K562 (cell line): Measurements from ENCODE around the gene UQCR11. TPM values are rescaled to one million over a fixed set of nuclear protein-coding genes. Genes with fewer than 3 reads are reported as not detected.

Experiments
- CTBP1 ChIP-seq: fragments of 450-650 bp; IDR thresholded peaks from 2 replicates; pipeline ENCODE4 v1.6.1; 2016; ENCODE audit warnings: borderline replicate concordance
- FOS ChIP-seq: IDR thresholded peaks from 3 replicates; pipeline ENCODE4 v1.6.1; 2011; ENCODE audit not compliant: insufficient read length; ENCODE audit errors: extremely low read depth
- HDAC2 ChIP-seq: fragments of 450-650 bp; IDR thresholded peaks from 2 replicates; pipeline ENCODE4 v1.6.1; 2016; ENCODE audit warnings: mild to moderate bottlenecking
- KLF1 ChIP-seq: fragments of 450-650 bp; IDR thresholded peaks from 2 replicates; pipeline ENCODE4 v1.6.1; 2016; ENCODE audit warnings: missing genetic modification characterization, missing compliant biosample characterization
- MBD2 ChIP-seq: sonication (generic); IDR thresholded peaks from 2 replicates; pipeline ENCODE4 v1.6.1; 2016; ENCODE audit warnings: low read depth, borderline replicate concordance
- SIRT6 ChIP-seq: IDR thresholded peaks from one replicate; pipeline ENCODE4 v1.6.1; 2012; ENCODE audit warnings: low read depth, mild to moderate bottlenecking, control low read depth, inconsistent platforms, low read length, moderate library complexity
- TEAD2 ChIP-seq: fragments of 450-650 bp; IDR thresholded peaks from 2 replicates; pipeline ENCODE4 v1.6.1; 2016; ENCODE audit warnings: missing genetic modification characterization, control low read depth, missing compliant biosample characterization
- ZNF146 ChIP-seq: IDR thresholded peaks from one replicate; pipeline ENCODE4 v1.6.1; 2018; ENCODE audit warnings: missing compliant biosample characterization; ENCODE audit not compliant: unreplicated experiment
- ZNF239 ChIP-seq: fragments of 250-450 bp; sonication (Bioruptor Pico); IDR thresholded peaks from 2 replicates; pipeline ENCODE4 v1.4.0; 2020; ENCODE audit warnings: mild to moderate bottlenecking
- ZNF551 ChIP-seq: fragments of 250-450 bp; sonication (Bioruptor Pico); IDR thresholded peaks from 2 replicates; pipeline ENCODE4 v1.5.0; 2021; ENCODE audit warnings: mild to moderate bottlenecking, moderate library complexity
- polyA plus RNA-seq, 8 experiments: library from polyadenylated mRNA; depleted of rRNA in 4 of 8; stranded (reverse) in 5 of 8; unstranded in 3 of 8; fragments of >200 nt; fragmentation: Nextera tagmentation in 2 of 8; fragmentation: Illumina TruSeq in 1 of 8; extraction: Ambion mirVana in 2 of 8; extraction: Trizol in 1 of 8; gene quantifications; 2 replicates each; pipeline versions ENCODE4 v1.2.1 to v1.2.3, GENCODE V29; 2011 to 2014; ENCODE audit warnings: inconsistent platforms in 1 of 8, missing spikeins in 1 of 8
- total RNA-seq, 7 experiments: library from RNA; depleted of rRNA in 6 of 7; stranded (reverse); fragments of >200 nt in 6 of 7; fragmentation: Illumina TruSeq in 2 of 7; extraction: Trizol in 2 of 7; gene quantifications; 2 replicates each; pipeline versions ENCODE4 v1.2.1 to v1.2.3, GENCODE V29; 2011 to 2021; ENCODE audit warnings: low replicate concordance in 1 of 7
- TF ChIP-seq, protein P1 (sequence below), 2 experiments: fragments of 450-650 bp; formaldehyde crosslinking in 1 of 2; IDR thresholded peaks; 2 replicates each; pipeline versions ENCODE4 v1.4.0 to v1.6.1; 2014 to 2020; ENCODE audit warnings: mild to moderate bottlenecking in 2 of 2, borderline replicate concordance in 1 of 2, low read depth in 1 of 2
- TF ChIP-seq, protein P2 (sequence below): sonication (generic); IDR thresholded peaks from 2 replicates; pipeline ENCODE4 v1.6.1; 2016
- TF ChIP-seq, protein P3 (sequence below): fragments of 450-650 bp; formaldehyde crosslinking; IDR thresholded peaks from 2 replicates; pipeline ENCODE4 v1.4.0; 2022; ENCODE audit warnings: mild to moderate bottlenecking, moderate library complexity
- TF ChIP-seq, protein P4 (sequence below): IDR thresholded peaks from 2 replicates; pipeline ENCODE4 v1.6.1; 2011; ENCODE audit not compliant: insufficient read length; ENCODE audit errors: extremely low read depth

Gene UQCR11
- total and polyA plus RNA-seq, 9 of the 15 experiments (the other 6 are each of a cell fraction or from before 2014, with no cell fraction given): 57.6 to 394 (median 259) TPM

DNA sequence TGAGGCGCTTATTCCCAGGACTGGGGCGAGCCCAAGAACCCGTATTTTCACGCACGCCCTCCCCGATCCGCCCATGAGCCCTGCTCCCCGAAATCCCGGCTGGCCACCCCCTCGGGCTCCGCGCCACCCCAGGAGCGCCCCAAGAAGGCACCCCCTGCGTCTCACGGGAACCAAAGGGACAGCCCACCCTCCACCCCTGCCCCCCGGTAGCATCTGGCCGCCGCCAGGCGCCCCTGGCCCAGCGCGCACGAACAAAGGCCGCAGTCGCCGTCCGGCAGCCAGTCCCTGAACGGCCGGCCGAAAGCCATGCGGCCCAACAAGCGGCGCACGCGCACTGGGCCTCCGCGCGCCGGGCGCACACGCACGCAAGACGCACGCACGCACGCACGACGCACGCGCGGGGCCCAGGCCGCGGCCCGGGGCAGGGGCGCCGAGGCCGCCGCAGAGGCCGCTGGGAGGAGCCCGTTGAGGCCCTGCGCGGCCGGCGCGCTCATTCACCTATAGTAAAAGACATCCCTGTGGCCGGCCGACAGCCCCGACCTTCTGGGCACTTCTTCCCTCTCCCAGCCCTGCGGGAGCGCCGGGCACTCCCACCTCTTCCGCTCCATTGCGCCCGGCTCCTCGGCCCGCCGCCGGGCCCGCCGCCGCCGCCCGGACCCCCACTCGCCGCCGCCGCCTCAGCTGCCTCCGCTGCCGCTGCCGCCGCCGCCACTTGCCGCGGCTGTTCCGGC is 13.1 kb downstream of the UQCR11 start (continued):
- TF ChIP-seq, protein P1, sequence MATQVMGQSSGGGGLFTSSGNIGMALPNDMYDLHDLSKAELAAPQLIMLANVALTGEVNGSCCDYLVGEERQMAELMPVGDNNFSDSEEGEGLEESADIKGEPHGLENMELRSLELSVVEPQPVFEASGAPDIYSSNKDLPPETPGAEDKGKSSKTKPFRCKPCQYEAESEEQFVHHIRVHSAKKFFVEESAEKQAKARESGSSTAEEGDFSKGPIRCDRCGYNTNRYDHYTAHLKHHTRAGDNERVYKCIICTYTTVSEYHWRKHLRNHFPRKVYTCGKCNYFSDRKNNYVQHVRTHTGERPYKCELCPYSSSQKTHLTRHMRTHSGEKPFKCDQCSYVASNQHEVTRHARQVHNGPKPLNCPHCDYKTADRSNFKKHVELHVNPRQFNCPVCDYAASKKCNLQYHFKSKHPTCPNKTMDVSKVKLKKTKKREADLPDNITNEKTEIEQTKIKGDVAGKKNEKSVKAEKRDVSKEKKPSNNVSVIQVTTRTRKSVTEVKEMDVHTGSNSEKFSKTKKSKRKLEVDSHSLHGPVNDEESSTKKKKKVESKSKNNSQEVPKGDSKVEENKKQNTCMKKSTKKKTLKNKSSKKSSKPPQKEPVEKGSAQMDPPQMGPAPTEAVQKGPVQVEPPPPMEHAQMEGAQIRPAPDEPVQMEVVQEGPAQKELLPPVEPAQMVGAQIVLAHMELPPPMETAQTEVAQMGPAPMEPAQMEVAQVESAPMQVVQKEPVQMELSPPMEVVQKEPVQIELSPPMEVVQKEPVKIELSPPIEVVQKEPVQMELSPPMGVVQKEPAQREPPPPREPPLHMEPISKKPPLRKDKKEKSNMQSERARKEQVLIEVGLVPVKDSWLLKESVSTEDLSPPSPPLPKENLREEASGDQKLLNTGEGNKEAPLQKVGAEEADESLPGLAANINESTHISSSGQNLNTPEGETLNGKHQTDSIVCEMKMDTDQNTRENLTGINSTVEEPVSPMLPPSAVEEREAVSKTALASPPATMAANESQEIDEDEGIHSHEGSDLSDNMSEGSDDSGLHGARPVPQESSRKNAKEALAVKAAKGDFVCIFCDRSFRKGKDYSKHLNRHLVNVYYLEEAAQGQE (IDR thresholded peaks at IDR 0.05; ENCODE audit: borderline replicate concordance): no peak
- TF ChIP-seq, protein P1 (CRISPR knock-in tag; IDR thresholded peaks at IDR 0.05; ENCODE audit: low read depth): peak; percentile 67; the same call in 1 of the 2 replicates
- TF ChIP-seq MBD2 (peak; percentile 18; the same call in 1 of the 2 replicates), HDAC2 (no peak), SIRT6 (no peak), KLF1 (tag) (no peak), TEAD2 (tag) (no peak), CTBP1 (peak; percentile 95), ZNF239 (CRISPR knock-in tag) (no peak), ZNF146 (CRISPR knock-in tag) (no peak), FOS (no peak), ZNF551 (CRISPR knock-in tag) (no peak)
- TF ChIP-seq, protein P2, sequence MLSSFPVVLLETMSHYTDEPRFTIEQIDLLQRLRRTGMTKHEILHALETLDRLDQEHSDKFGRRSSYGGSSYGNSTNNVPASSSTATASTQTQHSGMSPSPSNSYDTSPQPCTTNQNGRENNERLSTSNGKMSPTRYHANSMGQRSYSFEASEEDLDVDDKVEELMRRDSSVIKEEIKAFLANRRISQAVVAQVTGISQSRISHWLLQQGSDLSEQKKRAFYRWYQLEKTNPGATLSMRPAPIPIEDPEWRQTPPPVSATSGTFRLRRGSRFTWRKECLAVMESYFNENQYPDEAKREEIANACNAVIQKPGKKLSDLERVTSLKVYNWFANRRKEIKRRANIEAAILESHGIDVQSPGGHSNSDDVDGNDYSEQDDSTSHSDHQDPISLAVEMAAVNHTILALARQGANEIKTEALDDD: no peak
- TF ChIP-seq, protein P3, sequence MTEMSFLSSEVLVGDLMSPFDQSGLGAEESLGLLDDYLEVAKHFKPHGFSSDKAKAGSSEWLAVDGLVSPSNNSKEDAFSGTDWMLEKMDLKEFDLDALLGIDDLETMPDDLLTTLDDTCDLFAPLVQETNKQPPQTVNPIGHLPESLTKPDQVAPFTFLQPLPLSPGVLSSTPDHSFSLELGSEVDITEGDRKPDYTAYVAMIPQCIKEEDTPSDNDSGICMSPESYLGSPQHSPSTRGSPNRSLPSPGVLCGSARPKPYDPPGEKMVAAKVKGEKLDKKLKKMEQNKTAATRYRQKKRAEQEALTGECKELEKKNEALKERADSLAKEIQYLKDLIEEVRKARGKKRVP (CRISPR knock-in tag): no peak
- TF ChIP-seq, protein P4, sequence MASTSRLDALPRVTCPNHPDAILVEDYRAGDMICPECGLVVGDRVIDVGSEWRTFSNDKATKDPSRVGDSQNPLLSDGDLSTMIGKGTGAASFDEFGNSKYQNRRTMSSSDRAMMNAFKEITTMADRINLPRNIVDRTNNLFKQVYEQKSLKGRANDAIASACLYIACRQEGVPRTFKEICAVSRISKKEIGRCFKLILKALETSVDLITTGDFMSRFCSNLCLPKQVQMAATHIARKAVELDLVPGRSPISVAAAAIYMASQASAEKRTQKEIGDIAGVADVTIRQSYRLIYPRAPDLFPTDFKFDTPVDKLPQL: no peak
